Effector memory CD8-positive, alpha-beta T cell (primary cell): ENCODE data around the gene DDN.

ENCODE experiments used
- ATAC-seq: fragments of 150-1000 bp; cut with Tn5 transposase; replicated peaks from 2 replicates; pipeline ENCODE4 v1.10.0; 2021; ENCODE audit warnings: mild to moderate bottlenecking, moderate library complexity
- DNase-seq, 3 experiments: peaks; one replicate each; pipeline ENCODE4 v3.0.0; 2021
- H3K27ac Mint-ChIP-seq, 2 donors: one replicate each; pipeline ENCODE4 v1.8.0; 2022; ENCODE audit warnings: mild to moderate bottlenecking in 2 of 2, mixed read lengths in 2 of 2, moderate library complexity in 2 of 2
- H3K27me3 Mint-ChIP-seq, 2 donors: one replicate each; pipeline ENCODE4 v1.8.0; 2022; ENCODE audit warnings: mixed read lengths in 2 of 2
- H3K36me3 Mint-ChIP-seq: one replicate; pipeline ENCODE4 v1.8.0; 2022; ENCODE audit warnings: mild to moderate bottlenecking, moderate library complexity, mixed read lengths; ENCODE audit not compliant: insufficient read depth
- H3K4me1 Mint-ChIP-seq, 2 donors: one replicate each; pipeline ENCODE4 v1.8.0; 2022; ENCODE audit warnings: low read depth in 2 of 2, mixed read lengths in 2 of 2
- H3K4me3 Mint-ChIP-seq, 2 donors: one replicate each; pipeline ENCODE4 v1.8.0; 2022; ENCODE audit warnings: mild to moderate bottlenecking in 2 of 2, mixed read lengths in 2 of 2, moderate library complexity in 2 of 2
- H3K9me3 Mint-ChIP-seq, 2 donors: one replicate each; pipeline ENCODE4 v1.8.0; 2022; ENCODE audit warnings: mixed read lengths in 2 of 2
- total RNA-seq, 9 experiments: gene quantifications; one replicate each; lab custom pipeline; 2026; lab: John Stamatoyannopoulos, UW

The DDN gene
- 0.60 to 7.8 (median 0.79) reads per million in 9 experiments for total RNA-seq

GRCh38 chr12:48999371-49000131 lies at the start of gene DDN:
Gene DDN (minus strand): TSS chr12:48999375. CDS start chr12:48999287, 88 bp downstream.
- Mint-ChIP-seq H3K36me3 (peaks cover 43% of the 10 kb centered on the region), H3K27ac (peak within 1 kb of the TSS; percentile 75 to 76), H3K4me1 (peaks cover 33 to 41% of the 10 kb centered on the region in 2 donors), H3K9me3 (no peaks in the 10 kb centered on the region), H3K27me3 (peaks cover 47 to 93% of the 10 kb centered on the region in 2 donors), H3K4me3 (peak within 1 kb of the TSS; percentile 77 to 80)
- ATAC-seq: peak; percentile 55
- peak; percentile 43 to 44 (median 43) for DNase-seq

DNA sequence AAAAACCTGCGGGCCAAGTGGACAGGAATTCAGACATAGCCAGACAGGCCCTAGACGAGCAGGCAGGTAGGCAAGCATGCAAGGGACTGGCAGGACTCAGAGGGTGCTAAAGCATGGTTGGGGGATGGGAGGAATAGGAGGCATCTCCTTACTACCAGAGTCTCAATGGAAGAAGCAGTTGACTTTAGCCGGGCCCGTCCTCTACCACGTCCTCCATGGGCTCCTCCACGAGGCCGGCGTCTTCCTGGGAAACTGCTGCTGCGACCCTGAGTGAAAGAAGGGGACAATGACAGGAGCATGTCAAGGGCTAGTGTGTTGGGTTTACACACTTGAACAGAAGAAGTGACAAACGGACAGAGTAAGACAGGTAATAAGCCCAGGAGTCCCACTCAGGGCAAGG lies 49.8 kb upstream of the DDN start:
- H3K27ac Mint-ChIP-seq: peak overlapping the region in 1 of 2 donors; percentile 35
- H3K9me3 Mint-ChIP-seq: no peaks in the 10 kb centered on the region
- H3K27me3 Mint-ChIP-seq: no peaks in the 10 kb centered on the region
- ATAC-seq (no peak), DNase-seq (no peak)
- peaks cover 8 to 27% of the 10 kb centered on the region in 2 donors for H3K4me1 Mint-ChIP-seq
- H3K36me3 Mint-ChIP-seq: peaks cover 90% of the 10 kb centered on the region
- no peak overlapping the region for H3K4me3 Mint-ChIP-seq

DNA sequence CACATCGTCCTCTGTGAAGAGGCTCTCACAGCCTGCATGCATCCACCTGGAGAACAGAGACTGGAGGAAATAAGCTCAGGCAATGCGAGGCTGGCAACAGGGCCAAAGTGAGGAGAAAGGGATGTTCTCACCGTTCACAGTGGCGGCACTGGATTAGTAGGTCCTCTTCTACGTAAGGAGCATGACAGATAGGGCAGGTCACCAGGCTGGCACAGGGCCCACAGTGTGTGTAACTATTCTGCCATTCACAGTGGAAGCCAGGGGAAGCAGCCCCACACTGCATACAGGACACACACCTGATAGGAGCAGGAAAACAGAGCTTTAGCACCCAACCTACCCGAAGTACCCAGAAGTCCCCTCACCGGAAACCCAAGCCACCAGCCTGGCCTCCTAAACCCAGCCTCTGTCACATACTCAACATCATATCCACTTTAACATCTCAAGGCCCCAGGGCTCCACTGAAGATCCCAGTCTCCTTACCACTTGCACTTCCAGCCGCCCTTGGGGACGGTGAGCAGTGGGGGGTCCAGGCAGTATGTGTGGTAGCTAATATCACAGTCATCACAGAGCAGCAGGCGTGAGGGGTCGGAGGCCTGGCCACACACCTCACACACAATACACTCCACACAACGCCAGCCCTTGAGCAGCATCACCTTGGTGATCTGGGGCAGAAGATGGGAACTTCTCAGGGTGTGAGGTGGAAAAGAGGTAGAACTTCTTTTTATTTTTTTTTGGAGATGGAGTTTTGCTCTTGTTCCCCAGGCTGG lies 47.1 kb upstream of the DDN start:
- no peak for DNase-seq
- Mint-ChIP-seq H3K4me1 (peaks cover 13 to 22% of the 10 kb centered on the region in 2 donors), H3K36me3 (peaks cover 89% of the 10 kb centered on the region), H3K9me3 (no peaks in the 10 kb centered on the region), H3K27ac (peak overlapping the region; percentile 19 to 62), H3K27me3 (no peaks in the 10 kb centered on the region), H3K4me3 (no peak overlapping the region)
- ATAC-seq: no peak

- ATAC-seq (no peak), DNase-seq (no peak)
- Mint-ChIP-seq H3K4me1 (peaks cover 13 to 18% of the 10 kb centered on the region in 2 donors), H3K27me3 (no peaks in the 10 kb centered on the region), H3K4me3 (peak overlapping the region; percentile 38 to 53), H3K27ac (peak overlapping the region; percentile 92 to 94), H3K9me3 (no peaks in the 10 kb centered on the region), H3K36me3 (peaks cover 88% of the 10 kb centered on the region)
Observed at GRCh38 chr12:49044660-49045059, 45.5 kb upstream of the DDN start.

DNA sequence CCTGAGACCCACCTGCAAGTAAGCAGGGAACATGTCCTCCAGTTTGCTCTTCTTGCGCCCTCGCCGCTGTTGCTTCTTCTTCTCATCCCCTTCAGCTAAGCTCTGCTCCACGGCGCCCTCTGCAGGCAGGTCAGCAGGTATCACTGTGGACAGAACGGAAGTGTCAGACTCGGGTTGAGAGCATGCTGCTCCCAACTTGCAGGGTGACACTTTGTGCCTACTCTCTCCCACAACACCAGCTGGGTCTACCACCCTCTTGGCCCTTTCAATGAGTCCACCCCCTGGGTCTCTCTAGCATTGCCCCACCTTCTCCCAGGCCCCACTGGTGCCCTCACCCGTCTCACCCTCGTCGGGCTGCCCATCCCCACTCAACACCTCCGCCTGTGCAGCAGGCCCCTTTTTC lies 44.7 kb upstream of the DDN start:
- peak overlapping the region; percentile 22 to 53 for H3K4me3 Mint-ChIP-seq
- peak; percentile 82 for ATAC-seq
- H3K27ac Mint-ChIP-seq: peak overlapping the region; percentile 92 to 94
- peaks cover 13 to 18% of the 10 kb centered on the region in 2 donors for H3K4me1 Mint-ChIP-seq
- DNase-seq: peak; percentile 83 to 90 (median 89)
- H3K9me3 Mint-ChIP-seq: no peaks in the 10 kb centered on the region
- no peaks in the 10 kb centered on the region for H3K27me3 Mint-ChIP-seq
- peaks cover 89% of the 10 kb centered on the region for H3K36me3 Mint-ChIP-seq

DNA sequence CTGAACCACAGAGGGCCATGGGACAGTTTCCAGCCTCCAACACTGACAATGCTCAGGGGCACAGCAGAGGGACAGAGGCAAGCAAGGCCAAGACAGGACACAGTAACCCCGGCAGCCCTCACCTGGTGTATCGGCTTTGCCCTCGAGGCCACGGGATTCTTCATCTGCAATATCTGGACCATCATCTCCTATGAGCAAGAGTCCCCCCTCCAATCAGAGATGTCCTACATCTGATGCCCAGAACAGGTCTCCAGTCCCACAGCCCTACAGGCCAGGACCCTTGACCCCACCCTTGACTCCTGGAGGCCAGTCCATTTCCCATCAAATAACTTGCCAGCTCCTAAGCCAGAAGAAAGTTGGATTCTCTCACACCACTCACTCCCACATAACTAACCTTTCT lies 44.1 kb upstream of the DDN start:
- ATAC-seq: no peak
- no peak for DNase-seq
- Mint-ChIP-seq H3K27ac (peak overlapping the region; percentile 92 to 94), H3K27me3 (no peaks in the 10 kb centered on the region), H3K4me1 (peaks cover 13 to 18% of the 10 kb centered on the region in 2 donors), H3K36me3 (peaks cover 90% of the 10 kb centered on the region), H3K9me3 (no peaks in the 10 kb centered on the region), H3K4me3 (peak overlapping the region in 1 of 2 donors; percentile 22)

- DNase-seq (no peak), ATAC-seq (no peak)
- Mint-ChIP-seq H3K36me3 (peaks cover 87% of the 10 kb centered on the region), H3K27me3 (no peaks in the 10 kb centered on the region), H3K4me1 (peaks cover 14 to 15% of the 10 kb centered on the region in 2 donors), H3K9me3 (no peaks in the 10 kb centered on the region), H3K27ac (peak overlapping the region; percentile 32 to 94), H3K4me3 (no peak overlapping the region)
Observed at GRCh38 chr12:49041881-49042484, 42.8 kb upstream of the DDN start.

DNA sequence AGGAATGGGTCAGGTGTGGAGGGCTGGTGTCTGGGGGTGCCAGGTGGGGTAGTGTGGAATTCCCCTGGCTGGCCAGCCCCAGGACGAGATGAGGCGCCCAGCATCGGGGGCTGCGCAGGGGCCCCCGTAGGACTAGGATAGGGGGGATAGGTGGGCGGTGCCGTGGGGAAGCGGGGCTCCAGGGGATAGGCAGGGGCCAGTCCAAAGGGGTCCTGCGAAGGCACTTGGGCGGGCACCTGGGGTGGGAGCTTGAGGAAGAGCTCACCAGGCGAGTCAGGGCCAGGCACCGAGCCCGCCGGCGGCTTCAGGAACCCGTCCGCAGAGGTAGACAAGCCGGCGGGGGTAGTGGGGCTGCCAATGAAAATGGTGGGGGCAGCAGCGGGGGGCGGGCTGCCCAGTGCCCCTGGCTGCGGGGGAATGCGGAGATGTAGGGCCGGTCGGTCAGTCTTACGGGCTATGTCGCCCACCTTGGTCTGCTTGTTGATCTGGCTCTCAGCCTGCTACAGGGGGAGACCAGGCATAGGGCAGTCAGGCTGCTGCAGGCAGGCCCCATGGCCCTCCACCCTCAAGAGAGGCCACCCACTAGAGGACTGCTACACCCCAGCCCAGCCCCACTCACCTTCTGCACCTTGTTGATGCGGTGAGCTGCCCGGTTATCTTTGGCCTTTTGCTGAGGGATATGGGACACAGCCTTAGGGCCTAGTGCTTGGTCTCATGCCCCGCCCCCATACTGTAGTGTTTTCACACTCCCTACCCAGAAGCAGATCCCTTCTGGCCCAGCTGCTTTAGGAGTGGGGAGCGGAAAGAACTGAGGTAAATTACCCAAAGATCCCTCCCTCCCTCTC lies 42.1 kb upstream of the DDN start:
- H3K9me3 Mint-ChIP-seq: no peaks in the 10 kb centered on the region
- H3K27me3 Mint-ChIP-seq: no peaks in the 10 kb centered on the region
- peaks cover 14 to 19% of the 10 kb centered on the region in 2 donors for H3K4me1 Mint-ChIP-seq
- no peak for ATAC-seq
- H3K36me3 Mint-ChIP-seq: peaks cover 87% of the 10 kb centered on the region
- DNase-seq: no peak
- no peak overlapping the region for H3K4me3 Mint-ChIP-seq
- peak overlapping the region; percentile 80 to 94 for H3K27ac Mint-ChIP-seq

GRCh38 chr12:49040364-49040855 lies 41.2 kb upstream of the DDN start:
- ATAC-seq (no peak), DNase-seq (no peak)
- peak overlapping the region in 1 of 2 donors; percentile 80 for H3K27ac Mint-ChIP-seq
- no peak overlapping the region for H3K4me3 Mint-ChIP-seq
- peaks cover 14 to 24% of the 10 kb centered on the region in 2 donors for H3K4me1 Mint-ChIP-seq
- peaks cover 87% of the 10 kb centered on the region for H3K36me3 Mint-ChIP-seq
- H3K9me3 Mint-ChIP-seq: no peaks in the 10 kb centered on the region
- no peaks in the 10 kb centered on the region for H3K27me3 Mint-ChIP-seq

DNA sequence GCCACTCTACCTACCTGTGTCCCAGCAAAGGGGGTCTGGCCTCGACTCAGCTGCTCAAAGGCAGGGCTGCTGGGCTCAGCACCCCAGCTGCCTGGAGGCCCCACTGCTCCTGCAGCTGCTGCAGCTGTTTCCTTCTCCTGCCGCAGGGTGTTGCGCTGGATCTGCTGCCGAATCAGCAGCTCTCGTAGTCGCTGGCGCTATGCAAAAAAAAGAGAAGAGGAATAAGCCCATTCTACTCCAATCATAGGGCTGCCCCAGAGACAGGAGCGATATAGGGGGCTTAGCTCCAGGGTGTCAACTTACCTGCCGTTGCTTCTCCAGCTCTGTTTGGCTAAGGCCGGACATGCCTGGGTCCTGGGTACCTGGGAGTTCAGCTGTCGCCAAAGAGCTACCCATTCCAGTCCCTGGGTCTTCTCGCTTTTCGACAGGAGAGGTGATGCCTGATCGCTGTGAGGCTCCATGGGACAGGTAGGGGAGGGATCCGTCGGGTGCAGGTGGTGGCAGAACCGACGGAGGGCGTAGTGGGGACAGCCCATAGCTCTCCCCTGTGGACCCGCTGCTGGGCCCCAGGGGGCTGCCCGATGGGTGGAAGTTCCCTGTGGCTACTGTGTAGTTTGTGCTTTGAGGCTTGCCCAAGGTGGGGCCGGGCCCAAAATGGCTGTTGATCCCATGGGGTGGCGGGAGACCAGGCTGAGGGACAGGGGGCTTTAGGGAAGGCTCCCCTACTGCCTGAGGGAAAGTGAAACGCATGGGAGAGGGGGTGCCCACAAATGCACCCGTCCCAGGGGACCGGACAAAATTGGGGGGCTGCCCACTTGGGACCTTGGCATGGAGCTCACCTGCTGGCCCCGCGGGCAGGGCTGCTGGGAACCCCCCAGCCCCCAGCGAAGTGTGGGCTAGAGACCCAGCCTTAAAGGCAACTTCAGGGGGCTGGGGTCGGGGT lies 40.5 kb upstream of the DDN start:
- no peak for ATAC-seq
- Mint-ChIP-seq H3K36me3 (peaks cover 83% of the 10 kb centered on the region), H3K4me1 (peaks cover 13 to 25% of the 10 kb centered on the region in 2 donors), H3K4me3 (no peak overlapping the region), H3K27ac (peak overlapping the region in 1 of 2 donors; percentile 80), H3K27me3 (no peaks in the 10 kb centered on the region), H3K9me3 (no peaks in the 10 kb centered on the region)
- no peak for DNase-seq

- Mint-ChIP-seq H3K4me1 (peaks cover 4 to 12% of the 10 kb centered on the region in 2 donors), H3K9me3 (no peaks in the 10 kb centered on the region), H3K27ac (peak overlapping the region in 1 of 2 donors; percentile 26), H3K36me3 (peaks cover 76% of the 10 kb centered on the region), H3K27me3 (no peaks in the 10 kb centered on the region), H3K4me3 (no peak overlapping the region)
- DNase-seq: no peak
- ATAC-seq: no peak
Observed at GRCh38 chr12:49038291-49038955, 39.2 kb upstream of the DDN start.
